ENCODE measurements around the gene BEAN1.

Gene BEAN1

GRCh38 chr16:66503030-66503429 lies 75.9 kb downstream of the BEAN1 start:
- TF ChIP-seq CTCF (conservative IDR thresholded peaks at IDR 0.05; ENCODE audit: low read length), result no peak
- no peak overlapping the region; the same call in 1 of the 2 replicates for H3K4me3 ChIP-seq (ENCODE audit: low read length)
- DNase-seq (ENCODE audit: low read depth), result no peak

DNA sequence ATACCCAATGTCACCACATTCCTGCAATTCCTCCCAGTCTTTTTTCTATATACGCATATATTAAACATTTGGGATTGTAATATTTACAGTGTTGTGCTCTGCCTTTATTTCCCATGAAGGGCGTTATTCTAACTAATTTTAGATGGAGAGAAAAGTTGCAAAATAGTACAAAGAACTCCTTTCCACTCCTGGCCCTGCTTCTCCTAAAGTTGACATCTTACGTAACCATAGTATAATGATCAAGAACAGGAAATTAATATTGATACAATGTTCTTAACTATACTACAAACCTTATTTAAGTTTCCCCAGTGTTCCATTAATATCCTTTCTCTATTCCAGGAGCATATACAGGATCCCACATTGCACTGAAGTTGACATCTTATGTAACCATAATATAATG lies 76.5 kb downstream of the BEAN1 start:
- no peak for TF ChIP-seq CTCF (conservative IDR thresholded peaks at IDR 0.05; ENCODE audit: low read length)
- DNase-seq (ENCODE audit: low read depth), result no peak
- no peak overlapping the region for H3K4me3 ChIP-seq (ENCODE audit: low read length)

DNA sequence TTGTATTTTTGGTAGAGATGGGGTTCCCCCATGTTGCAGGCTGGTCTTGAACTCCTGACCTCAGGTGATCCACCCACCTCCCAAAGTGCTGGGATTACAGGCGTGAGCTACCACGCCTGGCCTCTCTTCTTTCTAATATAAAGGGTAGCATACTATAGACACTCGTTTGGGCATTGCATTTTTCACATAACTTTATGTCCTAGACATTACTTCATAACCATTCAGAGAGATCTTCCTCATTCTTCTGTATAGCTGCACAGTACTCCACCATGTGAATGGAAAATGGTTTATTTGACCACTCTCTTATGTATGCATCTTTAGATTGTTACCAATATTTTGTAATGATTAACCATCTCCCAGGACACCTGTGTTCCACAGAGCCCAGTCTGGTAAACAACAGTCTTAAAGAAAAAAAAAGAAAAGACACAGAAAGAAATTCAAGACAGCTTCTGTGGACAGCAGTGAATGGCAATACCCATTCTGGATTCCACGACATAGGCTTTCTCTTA lies 80.7 kb downstream of the BEAN1 start:
- TF ChIP-seq CTCF (conservative IDR thresholded peaks at IDR 0.05; ENCODE audit: low read length), result no peak
- no peak overlapping the region for H3K4me3 ChIP-seq (ENCODE audit: low read length)
- DNase-seq (ENCODE audit: low read depth), result no peak

DNA sequence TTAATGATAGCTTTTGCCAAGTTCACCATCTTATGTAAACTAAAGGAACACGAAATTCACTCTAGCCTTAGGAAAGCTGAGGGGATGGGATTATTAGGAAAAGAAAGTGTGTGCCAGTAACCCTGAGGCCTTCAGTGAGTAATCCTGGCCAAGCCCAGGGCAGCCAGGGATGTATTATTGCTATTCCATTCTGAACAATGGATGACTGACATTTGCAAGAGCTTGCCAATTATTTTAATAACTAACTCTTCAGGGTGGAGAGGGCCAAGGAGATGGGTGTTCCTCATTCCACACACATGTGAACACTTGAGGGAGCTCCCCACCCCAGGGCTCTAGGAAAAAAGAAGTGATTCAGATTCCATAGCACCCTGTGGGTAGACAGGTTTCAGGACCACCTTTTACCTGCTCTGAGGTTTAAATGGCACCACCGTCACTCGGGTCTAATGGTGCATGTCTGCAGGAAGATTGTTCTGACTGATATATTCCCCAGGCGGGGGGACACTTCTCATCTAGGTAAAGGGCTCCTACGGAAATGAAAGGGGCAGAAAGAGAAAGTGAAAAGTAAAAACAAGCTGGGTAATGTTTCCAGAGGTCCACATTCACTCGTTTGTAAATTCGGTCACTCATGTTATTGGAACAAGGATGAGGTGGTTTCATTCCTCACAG lies 81.3 kb downstream of the BEAN1 start:
- DNase-seq (ENCODE audit: low read depth), result no peak
- no peak overlapping the region for H3K4me3 ChIP-seq (ENCODE audit: low read length)
- TF ChIP-seq CTCF (conservative IDR thresholded peaks at IDR 0.05; ENCODE audit: low read length), result no peak

- no peak for TF ChIP-seq CTCF (conservative IDR thresholded peaks at IDR 0.05; ENCODE audit: low read length)
- H3K4me3 ChIP-seq (ENCODE audit: low read length), result no peak overlapping the region
- DNase-seq (ENCODE audit: low read depth), result no peak
Measured at GRCh38 chr16:66508914-66509496, 81.9 kb downstream of the BEAN1 start.

- TF ChIP-seq CTCF (conservative IDR thresholded peaks at IDR 0.05; ENCODE audit: low read length), result no peak
- no peak for DNase-seq (ENCODE audit: low read depth)
- H3K4me3 ChIP-seq (ENCODE audit: low read length), result no peak overlapping the region
Measured at GRCh38 chr16:66509576-66509975, 82.5 kb downstream of the BEAN1 start.

GRCh38 chr16:66510298-66510697 lies 83.2 kb downstream of the BEAN1 start:
- H3K4me3 ChIP-seq (ENCODE audit: low read length), result no peak overlapping the region

More at GRCh38 chr16:66510298-66510697, 83.2 kb downstream of the BEAN1 start:
- no peak for TF ChIP-seq CTCF (conservative IDR thresholded peaks at IDR 0.05; ENCODE audit: low read length)
- no peak for DNase-seq (ENCODE audit: low read depth)
